NCI-H510A (cell line): Measurements from ENCODE around the gene KRTAP2-1.
"Not testable (repeated sequence)": the region's sequence is repeated elsewhere in the genome, so short reads cannot be mapped to it uniquely, and the experiment has no call there.

Experiments used
- DNase-seq: peaks from one replicate; lab custom pipeline; 2025; lab: John Stamatoyannopoulos, UW

The KRTAP2-1 gene, protein sequence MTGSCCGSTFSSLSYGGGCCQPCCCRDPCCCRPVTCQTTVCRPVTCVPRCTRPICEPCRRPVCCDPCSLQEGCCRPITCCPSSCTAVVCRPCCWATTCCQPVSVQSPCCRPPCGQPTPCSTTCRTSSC

DNA sequence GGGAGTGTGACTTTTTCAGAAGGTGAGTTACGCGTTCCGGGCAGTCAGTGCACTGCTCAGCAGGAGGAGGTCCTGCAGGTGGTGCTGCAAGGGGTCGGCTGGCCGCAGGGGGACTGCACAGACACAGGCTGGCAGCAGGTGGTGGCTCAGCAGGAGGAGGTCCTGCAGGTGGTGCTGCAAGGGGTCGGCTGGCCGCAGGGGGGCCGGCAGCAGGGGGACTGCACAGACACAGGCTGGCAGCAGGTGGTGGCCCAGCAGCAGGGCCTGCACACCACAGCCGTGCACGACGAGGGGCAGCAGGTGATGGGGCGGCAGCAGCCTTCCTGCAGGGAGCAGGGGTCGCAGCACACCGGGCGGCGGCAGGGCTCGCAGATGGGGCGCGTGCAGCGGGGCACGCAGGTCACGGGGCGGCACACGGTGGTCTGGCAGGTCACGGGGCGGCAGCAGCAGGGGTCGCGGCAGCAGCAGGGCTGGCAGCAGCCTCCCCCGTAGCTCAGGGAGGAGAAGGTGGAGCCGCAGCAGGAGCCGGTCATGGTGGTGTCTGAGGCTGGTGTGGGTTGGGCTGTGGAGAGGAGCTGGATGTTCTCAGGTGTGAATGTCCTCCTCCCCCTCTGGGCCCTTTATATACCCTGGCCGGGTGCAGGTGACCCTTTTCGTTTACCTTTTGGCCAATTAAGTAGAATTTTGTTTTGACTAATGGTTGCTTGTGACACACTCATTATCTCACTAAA is at the start of gene KRTAP2-1:
Gene KRTAP2-1, minus strand, starts transcription at position 582 of the 731 bp plus-strand sequence. Its CDS starts 49 bp downstream, at position 533.
- not testable (repeated sequence) for DNase-seq

DNA sequence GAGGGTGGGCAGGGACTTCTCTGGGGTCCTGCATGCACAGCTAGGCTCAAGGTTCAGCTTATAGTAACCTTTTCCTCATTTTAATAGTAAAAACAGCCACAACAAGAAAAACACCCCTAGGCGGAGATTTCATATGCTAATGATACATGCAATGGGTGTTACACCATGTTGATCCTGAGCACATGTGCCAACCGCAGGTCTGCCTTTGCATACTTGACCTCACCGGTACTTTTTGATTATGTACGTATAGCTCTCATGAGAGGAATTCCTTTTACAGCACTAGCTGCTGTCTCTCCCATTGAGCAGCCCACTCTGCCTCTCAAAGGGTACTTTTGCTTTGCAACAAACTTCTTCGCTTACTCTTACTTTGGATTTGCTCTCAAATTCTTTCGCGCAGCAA is 48.9 kb upstream of the KRTAP2-1 start:
- DNase-seq = no peak

DNA sequence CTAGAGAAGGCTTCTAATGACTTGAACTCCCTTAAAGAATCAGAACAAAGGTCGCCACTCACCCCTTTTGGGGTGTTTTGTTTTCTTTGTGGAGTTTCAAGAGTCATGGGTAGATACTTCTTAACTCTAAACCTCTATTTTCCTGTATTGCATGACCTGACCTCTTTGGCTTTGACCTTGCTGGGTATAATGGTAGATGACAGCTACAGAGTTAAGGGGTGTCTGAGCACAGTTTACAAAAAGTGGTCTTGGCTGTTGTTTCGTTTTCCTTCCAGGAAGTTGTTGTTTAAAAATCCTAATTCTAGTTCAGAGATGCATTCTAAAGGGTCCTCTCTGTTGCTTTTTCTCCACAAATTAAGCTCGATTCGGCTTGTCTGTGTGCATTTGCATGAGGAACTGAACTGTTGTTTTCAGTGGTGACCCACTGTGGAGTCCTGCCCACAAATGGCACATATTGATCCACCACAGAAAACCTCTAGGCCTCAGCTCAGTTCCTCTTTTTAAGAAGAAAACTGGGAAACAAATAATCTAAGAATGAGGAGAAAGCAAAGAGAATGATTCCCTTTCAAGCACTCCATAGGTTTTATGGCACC is 41.7 kb upstream of the KRTAP2-1 start:
- not testable (repeated sequence) for DNase-seq

DNA sequence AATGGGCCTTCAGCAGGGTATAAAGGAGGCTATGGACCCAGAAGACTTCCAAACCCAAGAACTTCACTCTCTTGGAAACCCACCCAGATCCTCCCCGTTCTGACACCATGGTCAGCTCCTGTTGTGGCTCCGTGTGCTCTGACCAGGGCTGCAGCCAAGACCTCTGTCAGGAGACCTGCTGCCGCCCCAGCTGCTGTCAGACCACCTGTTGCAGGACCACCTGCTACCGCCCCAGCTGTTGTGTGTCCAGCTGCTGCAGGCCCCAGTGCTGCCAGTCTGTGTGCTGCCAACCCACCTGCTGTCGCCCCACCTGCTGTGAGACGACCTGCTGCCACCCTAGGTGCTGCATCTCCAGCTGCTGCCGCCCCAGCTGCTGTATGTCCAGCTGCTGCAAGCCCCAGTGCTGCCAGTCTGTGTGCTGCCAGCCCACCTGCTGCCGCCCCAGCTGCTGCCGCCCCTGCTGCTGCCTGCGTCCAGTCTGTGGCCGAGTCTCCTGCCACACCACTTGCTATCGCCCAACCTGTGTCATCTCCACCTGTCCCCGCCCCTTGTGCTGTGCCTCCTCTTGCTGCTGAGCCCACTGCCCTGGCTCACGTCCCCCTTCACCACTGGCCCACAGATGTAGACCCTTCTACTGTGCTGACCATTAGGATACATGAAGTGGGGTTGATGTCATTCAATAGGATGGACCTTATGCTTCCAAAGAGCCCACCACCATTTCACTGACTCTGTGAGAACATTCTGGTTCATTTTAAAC is 37.2 kb upstream of the KRTAP2-1 start, which contains the start of gene KRTAP4-7:
Gene KRTAP4-7, plus strand, starts transcription at position 51 of the 757 bp plus-strand sequence. Its CDS starts 57 bp downstream, at position 108.
- DNase-seq = not testable (repeated sequence)

DNA sequence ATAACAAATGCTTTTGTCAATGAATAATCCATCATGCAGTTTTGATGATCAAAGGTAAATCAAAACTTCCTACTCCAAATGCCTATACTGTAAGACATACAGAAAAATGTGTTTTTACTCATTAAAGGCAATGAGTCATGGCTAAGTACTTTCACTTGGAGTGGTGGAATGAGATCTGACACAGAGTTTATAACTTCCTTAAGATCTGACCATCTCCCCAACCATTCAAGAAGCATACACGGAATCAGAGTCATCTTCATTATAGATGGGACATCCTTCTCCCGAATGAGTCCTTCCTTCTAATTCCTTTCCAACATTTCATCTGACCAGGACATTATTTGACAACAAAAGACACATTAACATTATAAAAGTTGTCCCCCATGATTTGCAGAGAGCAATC is 36.3 kb upstream of the KRTAP2-1 start:
- DNase-seq = not testable (repeated sequence)

DNA sequence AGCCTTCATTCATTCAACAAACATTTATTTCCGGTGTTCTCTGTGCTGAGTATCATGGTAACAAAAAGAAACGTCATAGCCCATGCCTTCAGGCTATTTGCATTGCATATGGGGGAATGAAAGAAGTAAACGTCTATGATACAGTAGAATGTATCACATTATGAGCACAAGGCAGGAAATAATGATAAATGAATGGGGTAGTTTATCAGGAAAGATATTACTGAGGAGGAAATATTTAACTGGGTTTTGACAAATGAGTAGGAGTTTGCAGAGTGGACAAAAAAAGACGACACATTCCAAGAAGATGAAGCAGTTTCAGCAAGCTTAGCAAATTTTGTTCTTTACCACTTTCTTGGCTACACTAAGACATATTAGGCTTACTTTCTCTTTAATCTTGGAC is 35.5 kb upstream of the KRTAP2-1 start:
- no peak for DNase-seq

DNA sequence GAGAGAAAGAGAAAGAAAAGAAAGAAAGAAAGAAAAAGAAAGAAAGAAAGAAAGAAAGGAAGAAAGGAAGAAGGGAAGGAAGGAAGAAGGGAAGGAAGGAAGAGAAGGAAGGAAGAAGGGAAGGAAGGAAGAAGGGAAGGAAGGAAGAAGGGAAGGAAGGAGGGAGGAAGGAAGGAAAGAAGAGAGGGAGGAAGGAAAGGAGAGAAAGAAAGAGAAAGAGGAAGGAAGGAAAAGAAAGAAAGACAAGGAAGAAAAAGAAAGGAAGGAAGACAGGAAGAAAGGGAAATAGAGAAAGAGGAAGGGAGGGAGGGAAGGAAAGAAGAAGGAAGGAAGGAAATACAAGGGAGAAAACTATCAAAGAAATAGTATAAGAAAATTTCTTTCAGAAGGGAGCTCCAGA is 29.7 kb upstream of the KRTAP2-1 start:
- no peak for DNase-seq

DNA sequence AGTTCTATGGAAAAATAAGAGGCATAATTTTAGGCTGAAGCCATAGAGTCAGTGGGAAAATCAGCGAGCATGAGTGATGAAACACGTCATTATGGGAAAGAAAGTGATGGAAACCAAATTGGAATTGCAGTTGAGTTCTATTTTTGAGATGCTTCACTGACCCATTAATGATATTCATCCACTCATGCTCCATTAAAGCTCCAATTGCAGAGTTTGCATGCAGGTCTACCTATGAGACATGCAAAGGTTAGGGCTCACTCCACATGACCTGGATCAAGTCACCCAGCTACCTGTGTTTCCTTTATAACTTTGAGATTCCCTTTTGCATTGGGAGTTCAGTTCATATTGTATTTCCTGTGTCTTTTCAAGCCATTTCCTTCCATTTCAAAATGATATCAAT is 26.6 kb upstream of the KRTAP2-1 start:
- DNase-seq = no peak

DNA sequence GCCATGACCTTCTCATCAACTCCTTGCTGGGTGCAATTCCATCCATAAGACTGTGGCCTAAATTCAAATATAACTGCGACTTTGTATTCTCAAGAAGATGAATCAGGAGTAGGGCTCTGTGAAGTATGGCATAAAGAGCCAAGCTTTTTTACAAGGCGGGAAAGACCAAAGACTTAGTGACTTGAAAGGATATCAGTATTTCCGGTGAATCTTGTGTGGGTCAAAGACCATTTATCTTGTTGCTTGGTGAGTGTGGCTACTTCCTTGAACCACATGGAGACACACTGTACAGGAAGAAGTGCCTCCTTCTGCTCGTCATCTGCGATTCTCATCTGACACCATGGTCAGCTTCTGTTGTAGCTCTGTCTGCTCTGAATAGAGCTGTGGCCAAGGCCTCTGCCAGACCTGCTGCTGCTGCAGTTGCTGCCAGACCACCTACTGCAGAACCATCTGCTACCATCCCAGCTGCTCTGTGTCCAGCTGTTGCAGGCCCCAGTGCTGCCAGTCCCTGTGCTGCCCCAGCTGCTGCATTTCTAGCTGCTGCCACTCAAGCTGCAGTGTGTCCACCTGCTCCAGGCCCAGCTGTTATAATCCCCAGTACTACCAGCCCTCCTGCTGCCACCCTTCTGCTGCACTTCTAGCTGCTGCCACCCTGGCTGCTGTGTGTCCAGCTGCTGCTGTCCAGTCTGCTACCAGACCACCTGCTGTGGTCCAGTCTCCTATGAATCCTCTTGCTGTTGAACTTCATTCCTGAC is 24.7 kb upstream of the KRTAP2-1 start:
- DNase-seq = no peak

DNA sequence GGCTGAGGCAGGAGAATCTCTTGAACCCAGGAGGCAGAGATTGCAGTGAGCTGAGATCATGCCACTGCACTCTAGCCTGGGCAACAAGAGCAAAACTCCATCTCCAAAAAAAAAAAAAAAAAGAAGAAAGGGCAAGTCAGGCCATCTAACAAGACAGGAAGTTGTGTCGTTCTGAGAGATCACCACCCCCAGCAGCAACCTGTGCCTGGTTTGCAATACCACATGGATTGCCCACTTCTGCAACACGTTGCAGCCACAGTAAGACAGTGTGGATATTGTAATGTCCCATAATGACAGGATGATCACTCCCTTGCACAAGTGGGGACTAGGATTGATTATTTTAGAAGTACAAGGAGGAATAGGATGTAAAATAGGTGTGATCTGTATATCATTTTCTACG is 21.9 kb upstream of the KRTAP2-1 start:
- no peak for DNase-seq

DNA sequence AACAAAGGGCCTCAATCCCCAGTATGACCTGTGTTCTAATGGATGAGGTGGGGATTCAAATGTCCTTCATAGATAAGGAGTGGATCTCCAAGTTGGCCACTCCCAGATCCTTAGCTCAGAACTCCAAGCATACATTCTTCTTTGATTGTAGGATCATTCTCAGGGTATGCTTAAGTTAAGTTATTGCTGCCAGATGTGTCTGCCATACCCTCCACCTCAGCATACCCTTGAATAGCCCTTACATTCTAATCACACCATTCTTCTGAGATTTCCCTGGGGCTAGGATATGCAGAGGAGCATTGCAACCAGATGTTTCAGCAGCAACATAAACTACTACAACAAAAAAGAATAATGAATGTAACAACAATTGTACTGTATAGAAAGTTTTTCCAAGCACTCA is 20.2 kb upstream of the KRTAP2-1 start:
- DNase-seq = no peak

DNA sequence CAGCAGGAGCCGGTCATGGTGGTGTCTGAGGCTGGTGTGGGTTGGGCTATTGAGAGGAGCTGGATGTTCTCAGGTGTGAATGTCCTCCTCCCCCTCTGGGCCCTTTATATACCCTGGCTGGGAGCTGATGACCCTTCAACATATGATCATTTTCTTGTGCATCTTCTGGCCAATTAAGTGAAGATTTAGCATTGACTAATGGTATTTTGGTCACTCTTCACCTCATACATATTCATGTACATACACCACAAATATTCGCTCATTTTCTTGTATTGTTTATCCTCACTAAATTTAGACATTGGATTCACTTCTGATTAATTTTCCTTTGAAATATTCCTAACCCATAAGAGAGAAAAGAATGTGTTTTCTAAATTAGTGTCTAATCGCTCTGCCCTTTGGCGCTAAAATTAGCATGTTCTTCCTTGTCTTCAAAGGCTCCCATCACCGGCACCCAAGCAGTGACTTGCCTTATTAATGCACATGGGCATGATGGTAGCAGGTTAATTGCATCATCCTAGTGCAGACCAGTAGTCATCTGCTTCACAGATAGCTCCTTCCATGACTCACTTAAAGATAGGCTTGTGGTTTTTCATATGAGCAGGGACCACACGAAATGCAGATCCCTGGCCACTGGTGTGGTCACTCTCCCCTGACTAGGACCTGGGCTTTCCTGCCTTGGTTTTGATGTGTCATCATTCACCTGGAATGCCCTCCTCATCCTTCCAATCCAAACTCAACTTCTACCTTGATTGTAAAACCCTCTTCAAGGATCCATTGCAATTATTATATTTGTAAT is 18.9 kb upstream of the KRTAP2-1 start, which contains the start of gene KRTAP2-4:
Gene KRTAP2-4, minus strand, starts transcription at position 51 of the 796 bp plus-strand sequence. Its CDS starts 34 bp downstream, at position 17.
- DNase-seq = no peak

DNA sequence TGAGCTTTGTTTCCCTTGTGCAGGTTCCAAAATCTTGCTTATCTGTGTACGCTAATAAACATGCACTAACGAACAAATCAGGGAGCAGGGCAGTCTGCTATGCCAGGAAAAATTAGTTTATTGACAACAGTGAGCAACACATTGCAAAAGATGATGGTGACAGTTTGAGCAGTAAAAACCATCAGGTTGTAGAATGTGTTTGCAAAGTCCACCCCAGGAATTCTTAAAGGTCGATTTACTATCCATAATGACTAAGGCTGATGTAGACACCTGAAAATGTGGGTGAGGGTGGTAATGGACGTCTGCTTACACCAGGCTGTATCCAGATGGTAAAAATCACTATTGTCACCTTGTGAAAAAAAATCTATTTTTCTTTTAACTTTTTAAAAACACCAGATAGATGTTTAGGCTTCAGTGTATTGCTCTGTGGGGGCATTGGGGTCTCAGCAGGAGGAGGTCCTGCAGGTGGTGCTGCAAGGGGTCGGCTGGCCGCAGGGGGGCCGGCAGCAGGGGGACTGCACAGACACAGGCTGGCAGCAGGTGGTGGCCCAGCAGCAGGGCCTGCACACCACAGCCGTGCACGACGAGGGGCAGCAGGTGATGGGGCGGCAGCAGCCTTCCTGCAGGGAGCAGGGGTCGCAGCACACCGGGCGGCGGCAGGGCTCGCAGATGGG is 18.0 kb upstream of the KRTAP2-1 start:
- not testable (repeated sequence) for DNase-seq

DNA sequence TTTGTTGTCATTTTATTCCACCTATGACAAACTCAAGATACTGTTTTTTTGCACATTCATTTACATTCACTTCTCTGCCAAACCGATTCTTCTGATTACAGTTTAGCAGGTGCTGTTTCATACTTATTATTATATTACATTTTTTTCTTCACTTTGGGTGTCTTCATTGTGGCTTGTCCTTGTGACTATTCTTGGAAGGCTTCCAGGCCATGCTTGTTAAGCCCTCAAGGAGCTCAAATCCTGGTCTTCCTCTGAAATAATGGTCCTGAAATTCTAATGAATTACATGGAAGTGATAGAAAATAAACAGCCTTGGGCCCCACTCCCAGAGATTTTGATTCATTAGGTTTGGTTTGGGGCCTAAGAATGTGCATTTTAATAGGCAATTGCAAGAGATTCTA is 17.2 kb upstream of the KRTAP2-1 start:
- no peak for DNase-seq

DNA sequence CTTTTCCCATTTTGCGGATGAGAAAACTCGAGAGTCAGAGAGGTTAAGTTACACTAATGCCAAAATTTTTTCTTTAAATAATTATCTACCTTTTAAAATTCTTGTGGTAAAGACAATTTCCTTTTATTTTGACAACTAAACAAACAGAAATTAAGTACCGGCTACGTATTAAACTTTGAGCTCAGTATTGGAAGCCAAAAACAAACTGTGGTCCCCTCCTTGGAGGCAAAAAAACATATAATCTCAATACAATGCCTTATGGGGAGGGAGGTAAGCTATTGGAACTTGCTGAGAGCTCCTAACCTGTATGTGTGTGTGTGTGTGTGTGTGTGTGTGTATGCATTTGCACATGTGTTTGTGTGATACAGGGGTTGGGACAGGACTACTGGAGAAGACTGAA is 16.3 kb upstream of the KRTAP2-1 start:
- DNase-seq = no peak

DNA sequence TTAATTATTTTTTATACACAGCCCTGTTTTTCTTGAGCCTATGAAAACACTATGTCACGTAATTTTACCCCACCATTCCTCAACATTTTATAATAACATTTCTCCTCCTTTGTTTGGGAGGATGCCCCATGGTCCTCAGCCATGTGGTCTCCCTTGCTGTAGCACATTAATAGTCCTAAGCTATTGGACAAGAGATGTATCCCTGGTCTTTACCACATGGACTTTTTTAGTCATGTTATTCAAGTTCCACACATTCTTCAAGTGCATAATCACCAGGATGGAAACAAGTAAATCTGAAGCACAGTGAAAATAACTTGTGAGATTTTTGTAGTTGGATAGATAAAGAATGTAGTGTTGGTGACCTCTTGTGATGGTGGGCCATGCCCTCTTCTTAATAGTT is 14.8 kb upstream of the KRTAP2-1 start:
- DNase-seq = no peak

DNA sequence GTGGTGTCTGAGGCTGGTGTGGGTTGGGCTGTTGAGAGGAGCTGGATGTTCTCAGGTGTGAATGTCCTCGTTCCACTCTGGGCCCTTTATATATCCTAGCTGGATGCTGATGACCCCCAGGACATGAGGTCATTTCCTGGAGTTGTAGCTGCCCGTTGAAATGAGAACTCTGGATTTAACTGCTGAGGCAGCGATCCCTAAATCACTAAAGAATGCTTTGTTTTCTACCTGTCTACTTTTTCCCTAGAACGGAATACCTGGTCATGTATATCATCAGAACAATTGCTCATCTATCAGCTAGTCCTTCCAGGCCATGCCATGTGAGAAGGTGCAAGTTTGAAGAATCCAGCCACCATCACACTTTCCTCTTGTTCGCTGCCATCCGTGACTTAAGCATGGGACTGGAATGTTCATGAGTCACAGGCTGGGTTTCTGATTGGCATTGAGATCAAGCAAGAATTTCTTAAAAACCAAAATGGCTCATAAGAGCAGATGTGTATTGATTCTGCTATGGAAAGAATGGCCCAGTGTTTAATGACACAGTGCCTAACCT is 13.0 kb upstream of the KRTAP2-1 start, which contains the start of gene KRTAP2-3:
Gene KRTAP2-3, minus strand, starts transcription at position 63 of the 553 bp plus-strand sequence. CDS start 64 bp downstream, outside the sequence.
- no peak for DNase-seq

DNA sequence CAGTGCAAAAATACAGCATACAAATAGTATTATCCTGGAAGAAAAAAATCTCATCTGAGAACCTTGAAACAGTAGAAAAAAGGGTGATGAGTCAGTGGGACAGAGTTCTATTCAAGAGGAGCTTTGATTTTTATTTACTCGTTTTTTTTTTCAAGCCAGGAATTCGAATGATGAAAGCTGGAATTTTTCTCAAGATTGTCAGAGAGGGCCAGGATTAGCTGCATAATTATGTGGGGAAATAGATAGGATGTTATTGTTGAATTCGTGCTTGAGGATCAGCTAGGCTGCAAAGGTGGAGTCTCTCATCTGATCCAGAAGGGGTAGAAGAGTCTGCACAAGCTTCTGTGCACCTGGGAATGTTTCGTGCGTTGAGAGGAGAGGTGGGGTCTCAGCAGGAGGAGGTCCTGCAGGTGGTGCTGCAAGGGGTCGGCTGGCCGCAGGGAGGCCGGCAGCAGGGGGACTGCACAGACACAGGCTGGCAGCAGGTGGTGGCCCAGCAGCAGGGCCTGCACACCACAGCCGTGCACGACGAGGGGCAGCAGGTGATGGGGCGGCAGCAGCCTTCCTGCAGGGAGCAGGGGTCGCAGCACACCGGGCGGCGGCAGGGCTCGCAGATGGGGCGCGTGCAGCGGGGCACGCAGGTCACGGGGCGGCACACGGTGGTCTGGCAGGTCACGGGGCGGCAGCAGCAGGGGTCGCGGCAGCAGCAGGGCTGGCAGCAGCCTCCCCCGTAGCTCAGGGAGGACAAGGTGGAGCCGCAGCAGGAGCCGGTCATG is 12.3 kb upstream of the KRTAP2-1 start:
- not testable (repeated sequence) for DNase-seq

DNA sequence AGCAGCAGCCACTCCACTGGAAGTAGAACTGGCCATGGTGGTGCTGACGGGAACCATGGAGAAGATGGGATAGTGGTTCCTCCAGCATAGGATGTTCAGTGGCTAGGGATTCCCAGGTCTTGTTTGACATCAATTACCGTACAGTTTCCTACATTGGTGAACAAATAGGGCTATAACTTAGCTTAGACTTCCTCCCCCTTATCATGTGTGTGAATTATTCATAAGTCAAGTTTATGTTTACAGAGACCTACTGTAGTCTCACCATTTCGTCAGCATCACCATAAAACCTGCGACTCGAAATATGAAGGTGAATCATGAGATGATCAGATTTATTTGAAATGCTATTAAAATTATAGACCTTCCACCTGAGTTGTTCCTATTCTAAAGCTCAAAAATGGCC is 11.6 kb upstream of the KRTAP2-1 start:
- no peak for DNase-seq
